PC-9 (cell line): ENCODE measurements around the gene HTRA2.

Source experiments
- EZH2 ChIP-seq: fragments of 200-600 bp; sonication (generic); IDR thresholded peaks from 2 replicates; pipeline ENCODE4 v1.8.0; 2017; ENCODE audit warnings: antibody characterized with exemption, low read depth
- TF ChIP-seq, protein P1 (sequence below): fragments of 200-600 bp; sonication (generic); conservative IDR thresholded peaks from 2 replicates; pipeline ENCODE4 v1.6.1; 2017; ENCODE audit warnings: mixed run types, antibody characterized with exemption, mild to moderate bottlenecking, moderate library complexity

DNA sequence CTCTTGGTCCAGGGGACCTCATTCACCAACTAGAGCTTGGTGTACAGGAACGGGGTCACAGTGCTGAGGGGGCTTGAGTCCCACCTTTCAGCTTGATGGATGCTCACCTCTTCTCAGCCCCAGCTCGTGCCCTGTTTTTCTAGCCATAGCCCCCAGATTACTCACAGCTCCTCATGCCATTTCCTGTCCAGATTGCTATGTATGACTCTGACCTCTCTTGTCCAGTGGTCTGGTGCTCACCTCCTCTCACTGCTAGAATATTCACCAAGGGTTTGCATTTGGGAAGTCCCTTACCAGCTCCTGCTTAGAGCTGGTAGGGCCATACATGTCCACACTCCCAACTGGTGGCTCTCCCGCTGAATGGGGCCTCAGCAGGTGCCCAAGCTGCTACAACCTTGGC is 36.2 kb upstream of the HTRA2 start:
- no peak for TF ChIP-seq EZH2
- TF ChIP-seq, protein P1, sequence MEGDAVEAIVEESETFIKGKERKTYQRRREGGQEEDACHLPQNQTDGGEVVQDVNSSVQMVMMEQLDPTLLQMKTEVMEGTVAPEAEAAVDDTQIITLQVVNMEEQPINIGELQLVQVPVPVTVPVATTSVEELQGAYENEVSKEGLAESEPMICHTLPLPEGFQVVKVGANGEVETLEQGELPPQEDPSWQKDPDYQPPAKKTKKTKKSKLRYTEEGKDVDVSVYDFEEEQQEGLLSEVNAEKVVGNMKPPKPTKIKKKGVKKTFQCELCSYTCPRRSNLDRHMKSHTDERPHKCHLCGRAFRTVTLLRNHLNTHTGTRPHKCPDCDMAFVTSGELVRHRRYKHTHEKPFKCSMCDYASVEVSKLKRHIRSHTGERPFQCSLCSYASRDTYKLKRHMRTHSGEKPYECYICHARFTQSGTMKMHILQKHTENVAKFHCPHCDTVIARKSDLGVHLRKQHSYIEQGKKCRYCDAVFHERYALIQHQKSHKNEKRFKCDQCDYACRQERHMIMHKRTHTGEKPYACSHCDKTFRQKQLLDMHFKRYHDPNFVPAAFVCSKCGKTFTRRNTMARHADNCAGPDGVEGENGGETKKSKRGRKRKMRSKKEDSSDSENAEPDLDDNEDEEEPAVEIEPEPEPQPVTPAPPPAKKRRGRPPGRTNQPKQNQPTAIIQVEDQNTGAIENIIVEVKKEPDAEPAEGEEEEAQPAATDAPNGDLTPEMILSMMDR, result no peak
